Measurements from ENCODE around the gene HPSE. TPM values are rescaled to one million over a fixed set of nuclear protein-coding genes. Genes with fewer than 3 reads are reported as not detected.

HPSE gene
- total RNA-seq, 2 donors from 2014 or later: 1.1 to 2.7 TPM

DNA sequence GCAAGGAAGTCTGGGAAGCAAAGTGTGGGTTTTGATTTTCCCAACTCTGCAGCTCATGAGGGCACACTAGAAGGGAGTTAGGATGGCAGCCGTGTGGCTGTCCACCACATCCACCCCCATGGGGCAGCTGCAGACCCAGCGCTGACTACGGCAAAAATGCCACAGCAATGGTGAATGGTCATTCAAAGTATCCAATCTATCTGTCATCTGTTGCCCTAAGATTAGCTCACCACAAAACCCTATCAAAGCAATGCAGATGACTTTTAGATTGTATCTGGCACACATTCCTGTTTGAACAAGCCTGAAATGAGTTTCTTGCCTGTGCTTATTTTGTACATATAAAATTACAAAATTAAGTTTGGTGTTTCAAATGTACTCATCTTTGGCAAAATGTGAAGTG is 29.7 kb upstream of the HPSE start:
- H3K4me3 Mint-ChIP-seq: no peak overlapping the region

DNA sequence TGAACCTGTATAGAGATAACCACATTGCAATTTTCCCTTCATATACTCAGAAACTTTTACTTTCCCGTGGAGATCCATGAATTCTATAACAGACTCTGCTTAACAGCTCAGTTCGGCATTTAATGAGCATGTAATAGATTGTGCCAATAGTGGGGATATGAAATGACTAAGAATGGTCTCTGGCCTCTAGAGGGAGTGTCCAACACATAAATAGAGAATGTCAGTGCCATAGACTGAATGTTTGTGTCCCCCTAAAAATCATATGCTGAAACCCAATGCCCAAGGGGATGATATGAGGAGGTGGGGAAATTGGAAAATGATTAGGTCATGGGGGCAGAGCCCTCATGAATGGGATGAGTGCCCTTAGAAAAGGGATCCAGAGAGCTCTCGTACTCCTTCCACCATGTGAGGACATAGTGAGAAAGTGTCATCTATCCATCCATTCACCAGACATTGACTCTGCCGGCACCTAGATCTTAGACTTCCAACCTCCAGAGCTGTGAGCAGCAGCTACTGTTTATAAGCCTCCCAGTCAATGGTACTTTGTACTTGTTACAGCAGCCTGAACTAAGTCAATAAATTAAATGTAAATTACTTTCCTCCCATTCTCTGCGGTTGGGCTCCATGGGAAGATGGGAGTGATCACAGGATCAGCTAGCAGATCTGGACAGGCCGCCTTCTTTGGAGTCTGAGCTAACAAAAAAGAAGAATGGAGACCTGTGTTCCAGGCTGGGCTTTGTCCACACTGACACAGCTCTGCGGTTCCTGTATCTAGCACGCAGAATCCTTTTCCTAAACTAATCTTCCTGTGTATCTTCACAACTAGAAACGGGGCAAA is 28.1 kb upstream of the HPSE start:
- H3K9me3 Mint-ChIP-seq: no peaks in the 10 kb centered on the region
- H3K27ac Mint-ChIP-seq: no peak overlapping the region
- no peaks in the 10 kb centered on the region for H3K4me1 ChIP-seq (ENCODE audit: control insufficient read depth, insufficient read depth, low read length)
- H3K4me3 Mint-ChIP-seq: no peak overlapping the region
- H3K4me1 Mint-ChIP-seq: peaks cover 4% of the 10 kb centered on the region
- H3K27me3 Mint-ChIP-seq (ENCODE audit: insufficient read depth): no peaks in the 10 kb centered on the region
- H3K27me3 ChIP-seq (ENCODE audit: control insufficient read depth, insufficient read depth, low read length, poor library complexity, severe bottlenecking): no peaks in the 10 kb centered on the region
- TF ChIP-seq, protein P1, sequence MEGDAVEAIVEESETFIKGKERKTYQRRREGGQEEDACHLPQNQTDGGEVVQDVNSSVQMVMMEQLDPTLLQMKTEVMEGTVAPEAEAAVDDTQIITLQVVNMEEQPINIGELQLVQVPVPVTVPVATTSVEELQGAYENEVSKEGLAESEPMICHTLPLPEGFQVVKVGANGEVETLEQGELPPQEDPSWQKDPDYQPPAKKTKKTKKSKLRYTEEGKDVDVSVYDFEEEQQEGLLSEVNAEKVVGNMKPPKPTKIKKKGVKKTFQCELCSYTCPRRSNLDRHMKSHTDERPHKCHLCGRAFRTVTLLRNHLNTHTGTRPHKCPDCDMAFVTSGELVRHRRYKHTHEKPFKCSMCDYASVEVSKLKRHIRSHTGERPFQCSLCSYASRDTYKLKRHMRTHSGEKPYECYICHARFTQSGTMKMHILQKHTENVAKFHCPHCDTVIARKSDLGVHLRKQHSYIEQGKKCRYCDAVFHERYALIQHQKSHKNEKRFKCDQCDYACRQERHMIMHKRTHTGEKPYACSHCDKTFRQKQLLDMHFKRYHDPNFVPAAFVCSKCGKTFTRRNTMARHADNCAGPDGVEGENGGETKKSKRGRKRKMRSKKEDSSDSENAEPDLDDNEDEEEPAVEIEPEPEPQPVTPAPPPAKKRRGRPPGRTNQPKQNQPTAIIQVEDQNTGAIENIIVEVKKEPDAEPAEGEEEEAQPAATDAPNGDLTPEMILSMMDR (conservative IDR thresholded peaks at IDR 0.05): peak; percentile 44
- H3K9me3 ChIP-seq (ENCODE audit: control insufficient read depth, low read length): no peaks in the 10 kb centered on the region
- no peak for DNase-seq
- H3K36me3 ChIP-seq (ENCODE audit: control insufficient read depth, insufficient read depth, low read length): no peaks in the 10 kb centered on the region
- no peaks in the 10 kb centered on the region for H3K36me3 Mint-ChIP-seq (ENCODE audit: low read depth)
- H3K27ac ChIP-seq (ENCODE audit: low read depth, low read length): no peak overlapping the region
- no peak overlapping the region for H3K9ac ChIP-seq (ENCODE audit: extremely low read depth, low read length, poor library complexity, severe bottlenecking)
- no peak overlapping the region for H3K4me3 ChIP-seq (ENCODE audit: low read length)
- 91 to 98% methylated on average over 5 to 9 of the region's 9 CpGs for WGBS, 2 experiments (ENCODE audit: insufficient coverage in 1 of 2, insufficient read length in 1 of 2)

More for the DNA sequence above, 29.7 kb upstream of the HPSE start:
- TF ChIP-seq, protein P1 (conservative IDR thresholded peaks at IDR 0.05): no peak
- no peaks in the 10 kb centered on the region for H3K36me3 Mint-ChIP-seq (ENCODE audit: low read depth)
- H3K9ac ChIP-seq (ENCODE audit: extremely low read depth, low read length, poor library complexity, severe bottlenecking): no peak overlapping the region
- H3K4me3 ChIP-seq (ENCODE audit: low read length): no peak overlapping the region
- peaks cover 4% of the 10 kb centered on the region for H3K4me1 Mint-ChIP-seq
- H3K27me3 Mint-ChIP-seq (ENCODE audit: insufficient read depth): no peaks in the 10 kb centered on the region
- H3K36me3 ChIP-seq (ENCODE audit: control insufficient read depth, insufficient read depth, low read length): no peaks in the 10 kb centered on the region
- DNase-seq: no peak
- H3K4me1 ChIP-seq (ENCODE audit: control insufficient read depth, insufficient read depth, low read length): no peaks in the 10 kb centered on the region
- no peaks in the 10 kb centered on the region for H3K9me3 ChIP-seq (ENCODE audit: control insufficient read depth, low read length)
- no peak overlapping the region for H3K27ac ChIP-seq (ENCODE audit: low read depth, low read length)
- 93 to 99% methylated on average over 2 to 3 of the region's 3 CpGs for WGBS, 2 experiments (ENCODE audit: insufficient coverage in 1 of 2, insufficient read length in 1 of 2)
- H3K27me3 ChIP-seq (ENCODE audit: control insufficient read depth, insufficient read depth, low read length, poor library complexity, severe bottlenecking): no peaks in the 10 kb centered on the region
- no peaks in the 10 kb centered on the region for H3K9me3 Mint-ChIP-seq
- no peak overlapping the region for H3K27ac Mint-ChIP-seq

DNA sequence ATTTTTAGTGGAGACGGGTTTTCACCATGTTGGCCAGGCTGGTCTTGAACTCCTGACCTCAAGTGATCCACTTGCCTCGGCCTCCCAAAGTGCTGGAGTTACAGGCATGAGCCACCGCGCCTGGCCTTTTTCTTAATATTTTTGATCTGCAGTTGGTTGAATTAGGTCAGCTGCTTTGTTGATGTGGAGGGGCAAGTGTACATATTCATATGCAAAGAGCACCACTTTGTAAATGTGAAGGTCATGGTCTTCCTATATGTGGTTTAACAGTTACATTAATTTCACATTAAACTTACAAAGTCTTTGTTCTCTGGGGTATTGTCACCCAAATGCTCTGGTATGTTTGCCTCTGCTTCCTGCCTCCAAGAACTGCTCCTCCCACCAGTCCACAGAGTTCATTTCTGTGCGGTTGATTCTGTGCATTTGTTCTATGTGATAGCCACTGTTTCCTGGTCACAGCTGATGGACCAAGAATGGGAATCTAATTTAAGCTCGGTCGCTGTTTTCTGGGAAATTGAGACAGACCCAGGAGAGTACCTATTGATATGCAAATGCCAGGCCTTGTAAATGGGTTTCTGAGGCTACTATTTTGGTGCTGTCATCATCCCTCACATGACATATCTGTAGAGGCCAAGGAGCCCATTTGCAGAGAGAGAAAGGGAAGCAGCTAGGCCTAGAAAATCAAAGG is 26.9 kb upstream of the HPSE start:
- WGBS, 2 experiments (ENCODE audit: insufficient coverage in 1 of 2, insufficient read length in 1 of 2): 88 to 96% methylated on average over 3 to 7 of the region's 7 CpGs
- Histone ChIP-seq H3K9ac (ENCODE audit: extremely low read depth, low read length, poor library complexity, severe bottlenecking) (no peak overlapping the region), H3K27ac (ENCODE audit: low read depth, low read length) (no peak overlapping the region), H3K27me3 (ENCODE audit: control insufficient read depth, insufficient read depth, low read length, poor library complexity, severe bottlenecking) (no peaks in the 10 kb centered on the region), H3K4me3 (ENCODE audit: low read length) (no peak overlapping the region), H3K36me3 (ENCODE audit: control insufficient read depth, insufficient read depth, low read length) (no peaks in the 10 kb centered on the region), H3K4me1 (ENCODE audit: control insufficient read depth, insufficient read depth, low read length) (no peaks in the 10 kb centered on the region), H3K9me3 (ENCODE audit: control insufficient read depth, low read length) (no peaks in the 10 kb centered on the region)
- Mint-ChIP-seq H3K27ac (peak overlapping the region; percentile 35), H3K9me3 (no peaks in the 10 kb centered on the region), H3K27me3 (ENCODE audit: insufficient read depth) (no peaks in the 10 kb centered on the region), H3K4me1 (peaks cover 4% of the 10 kb centered on the region), H3K4me3 (no peak overlapping the region), H3K36me3 (ENCODE audit: low read depth) (no peaks in the 10 kb centered on the region)
- peak; percentile 52 for DNase-seq
- TF ChIP-seq, protein P1 (conservative IDR thresholded peaks at IDR 0.05): no peak

All from endodermal cell (in vitro differentiated cells).